HG02885 (cell line): ENCODE results near the gene RHO.
"Not testable (repeated sequence)": the region's sequence is repeated elsewhere in the genome, so short reads cannot be mapped to it uniquely, and the experiment has no call there.

Experiments used
- ATAC-seq: cut with Tn5 transposase; IDR thresholded peaks from one replicate; pipeline ENCODE4 v1.9.1; 2021; ENCODE audit warnings: mild to moderate bottlenecking; ENCODE audit not compliant: unreplicated experiment, poor library complexity

RHO gene

GRCh38 chr3:129498603-129499488, 29.6 kb upstream of the RHO start:
- not testable (repeated sequence) for ATAC-seq

GRCh38 chr3:129499604-129500333, 28.7 kb upstream of the RHO start:
- ATAC-seq: not testable (repeated sequence)

- ATAC-seq: no peak
Measured at GRCh38 chr3:129500334-129500658, 28.1 kb upstream of the RHO start.

GRCh38 chr3:129501630-129502029, 26.8 kb upstream of the RHO start:
- ATAC-seq: no peak

GRCh38 chr3:129502641-129503408, 25.6 kb upstream of the RHO start:
- no peak for ATAC-seq

GRCh38 chr3:129503471-129504291, 24.8 kb upstream of the RHO start:
- no peak for ATAC-seq

GRCh38 chr3:129504471-129505100, 23.9 kb upstream of the RHO start:
- ATAC-seq: no peak

- ATAC-seq: no peak
Measured at GRCh38 chr3:129505341-129505740, 23.1 kb upstream of the RHO start.

- no peak for ATAC-seq
Measured at GRCh38 chr3:129506231-129506742, 22.2 kb upstream of the RHO start.

- ATAC-seq: no peak
Measured at GRCh38 chr3:129507181-129507831, 21.1 kb upstream of the RHO start.

- ATAC-seq: no peak
Measured at GRCh38 chr3:129512595-129512994, 15.8 kb upstream of the RHO start.

- ATAC-seq: no peak
Measured at GRCh38 chr3:129513705-129514104, 14.7 kb upstream of the RHO start.

- no peak for ATAC-seq
Measured at GRCh38 chr3:129514110-129514509, 14.3 kb upstream of the RHO start.

- ATAC-seq: no peak
Measured at GRCh38 chr3:129514563-129514962, 13.9 kb upstream of the RHO start.

GRCh38 chr3:129515108-129515820, 13.2 kb upstream of the RHO start:
- not testable (repeated sequence) for ATAC-seq

- not testable (repeated sequence) for ATAC-seq
Measured at GRCh38 chr3:129515821-129516432, 12.5 kb upstream of the RHO start.

- ATAC-seq: no peak
Measured at GRCh38 chr3:129517516-129517915, 10.9 kb upstream of the RHO start.

- no peak for ATAC-seq
Measured at GRCh38 chr3:129518038-129518561, 10.3 kb upstream of the RHO start.
